Fibroblast of pulmonary artery (primary cell): ENCODE results near the gene ZBTB20.

Source experiments
- DNase-seq: peaks from one replicate; pipeline ENCODE4 v3.0.0-alpha.2; 2010; ENCODE audit warnings: low read depth
- H3K4me3 ChIP-seq: replicated peaks from 2 replicates; pipeline ENCODE4 v1.5.1; 2011; ENCODE audit warnings: low read depth, mild to moderate bottlenecking, control low read depth, low read length, moderate library complexity
- CTCF ChIP-seq: IDR thresholded peaks from 2 replicates; pipeline ENCODE4 v1.5.1; 2011; ENCODE audit warnings: mild to moderate bottlenecking, control low read depth, low read length, inconsistent platforms; ENCODE audit errors: missing control alignments

ZBTB20 gene

GRCh38 chr3:114642951-114643741 is 503.9 kb downstream of the ZBTB20 start:
- TF ChIP-seq CTCF = no peak
- DNase-seq = no peak
- no peak overlapping the region for H3K4me3 ChIP-seq

GRCh38 chr3:114640126-114640525 is 507.0 kb downstream of the ZBTB20 start:
- no peak for TF ChIP-seq CTCF
- H3K4me3 ChIP-seq = no peak overlapping the region
- DNase-seq = no peak

GRCh38 chr3:114639171-114639570 is 507.9 kb downstream of the ZBTB20 start:
- DNase-seq = no peak
- TF ChIP-seq CTCF = no peak
- no peak overlapping the region for H3K4me3 ChIP-seq

- no peak for TF ChIP-seq CTCF
- no peak for DNase-seq
- H3K4me3 ChIP-seq = no peak overlapping the region
Observed at GRCh38 chr3:114635878-114636277, 511.2 kb downstream of the ZBTB20 start.

- no peak for DNase-seq
- no peak overlapping the region for H3K4me3 ChIP-seq
- TF ChIP-seq CTCF = no peak
Observed at GRCh38 chr3:114634635-114635034, 512.5 kb downstream of the ZBTB20 start.

GRCh38 chr3:114632757-114633424 is 514.2 kb downstream of the ZBTB20 start:
- DNase-seq = no peak
- H3K4me3 ChIP-seq = no peak overlapping the region
- TF ChIP-seq CTCF = no peak
